Omental fat pad (tissue), 4 donors: Measurements from ENCODE around the gene AHI1. TPM values are rescaled to one million over a fixed set of nuclear protein-coding genes. Genes with fewer than 3 reads are reported as not detected.

Experiments
- ATAC-seq: fragments of 150-250 bp; one replicate; pipeline ENCODE4 v1.9.1; 2016; ENCODE audit warnings: mild to moderate bottlenecking, moderate library complexity; ENCODE audit not compliant: low FRiP score
- DNase-seq: peaks from one replicate; pipeline ENCODE4 v3.0.0-alpha.2; 2019; ENCODE audit warnings: low spot score
- CTCF ChIP-seq, 3 donors: fragments of 450-650 bp; IDR thresholded peaks; one replicate each; pipeline ENCODE4 v1.5.1; 2016 to 2017; ENCODE audit warnings: antibody characterized with exemption in 3 of 3, mild to moderate bottlenecking in 3 of 3, moderate library complexity in 2 of 3
- total RNA-seq, 4 donors: library from RNA; depleted of rRNA; stranded (reverse); fragments of >200 nt; gene quantifications; one replicate each; pipeline ENCODE4 v1.1.0, GENCODE V29; 2016

The AHI1 gene
- total RNA-seq, 4 donors from 2014 or later: 26.3 to 59.3 (median 35.7) TPM

DNA sequence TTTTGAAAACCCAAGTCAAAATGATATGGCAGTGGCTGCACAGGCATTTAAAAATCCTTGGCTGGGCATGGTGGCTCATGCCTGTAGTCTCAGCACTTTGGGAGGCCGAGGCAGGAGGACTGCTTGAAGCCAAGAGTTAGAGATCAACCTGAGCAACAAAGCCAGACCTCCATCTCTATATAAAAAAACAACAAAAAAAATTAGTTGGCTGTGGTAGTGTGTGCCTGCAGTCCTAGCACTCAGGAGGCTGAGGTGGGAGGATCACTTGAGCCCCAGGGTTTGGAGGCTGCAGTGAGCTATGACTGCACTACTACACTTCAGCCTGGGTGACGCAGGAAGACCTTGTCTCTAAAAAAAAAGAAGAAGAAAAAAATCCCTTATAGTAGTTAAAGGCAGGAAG, 173.6 kb downstream of the AHI1 start:
- DNase-seq: no peak
- TF ChIP-seq CTCF (IDR thresholded peaks at IDR 0.05): no peak
- no peak for ATAC-seq

DNA sequence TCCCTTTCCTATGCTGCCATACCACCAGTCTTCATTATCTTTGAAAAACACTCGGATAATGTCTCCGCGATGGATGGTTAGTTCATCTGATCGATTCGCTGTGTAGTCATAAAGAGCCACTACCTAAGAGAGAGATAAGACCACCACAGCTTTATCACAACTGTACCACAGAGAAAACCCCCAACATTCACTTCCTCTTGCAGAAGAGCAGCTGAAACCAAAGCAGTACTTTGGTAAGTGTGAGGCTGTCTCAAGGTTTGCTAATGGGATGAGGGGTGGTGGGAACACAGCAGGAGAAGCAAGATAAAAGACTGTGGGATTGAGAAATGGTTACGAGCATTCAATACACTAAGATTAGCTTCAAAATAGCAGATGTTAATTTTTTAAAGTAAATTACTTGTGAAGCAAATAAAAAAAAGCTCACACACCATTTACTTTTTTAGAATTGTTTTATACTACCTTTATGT, 174.3 kb downstream of the AHI1 start:
- DNase-seq: no peak
- no peak for TF ChIP-seq CTCF (IDR thresholded peaks at IDR 0.05)
- ATAC-seq: no peak

- ATAC-seq (no peak), DNase-seq (no peak)
- TF ChIP-seq CTCF (IDR thresholded peaks at IDR 0.05): no peak
These were observed 174.9 kb downstream of the AHI1 start for GRCh38 chr6:135322427-135323201.

GRCh38 chr6:135320721-135321621, 176.6 kb downstream of the AHI1 start:
- ATAC-seq: no peak
- no peak for DNase-seq

GRCh38 chr6:135319819-135320218, 177.7 kb downstream of the AHI1 start:
- no peak for DNase-seq
- ATAC-seq: no peak
- TF ChIP-seq CTCF (IDR thresholded peaks at IDR 0.05): no peak

More at GRCh38 chr6:135320721-135321621, 176.6 kb downstream of the AHI1 start:
- no peak for TF ChIP-seq CTCF (IDR thresholded peaks at IDR 0.05)

- DNase-seq: no peak
- no peak for ATAC-seq
- TF ChIP-seq CTCF (IDR thresholded peaks at IDR 0.05): no peak
These were observed 178.6 kb downstream of the AHI1 start for GRCh38 chr6:135318738-135319469.
